Gastroesophageal sphincter (tissue), 2 donors: ENCODE results near the gene TRABD2B.

ENCODE experiments used
- EP300 ChIP-seq: sonication (generic); formaldehyde crosslinking; IDR thresholded peaks from one replicate; pipeline ENCODE4 v1.6.1; 2017; ENCODE audit warnings: antibody characterized with exemption, mild to moderate bottlenecking
- POLR2A ChIP-seq, 2 donors: fragments of 450-650 bp; IDR thresholded peaks; one replicate each; pipeline ENCODE4 v1.6.1; 2017; ENCODE audit warnings: antibody characterized with exemption in 2 of 2, mild to moderate bottlenecking in 2 of 2, moderate library complexity in 1 of 2

GRCh38 chr1:47764461-47765046 lies 232.6 kb downstream of the TRABD2B start:
- TF ChIP-seq POLR2A (IDR thresholded peaks at IDR 0.05) (no peak), EP300 (no peak)
